ENCODE results near the gene DDX4.

- TF ChIP-seq ZNF274 (IDR thresholded peaks at IDR 0.05; ENCODE audit: low read depth, low read length) (no peak), YY1 (IDR thresholded peaks at IDR 0.05; ENCODE audit: insufficient read depth, insufficient read length) (no peak)
Measured at GRCh38 chr5:55711507-55712022, 26.3 kb upstream of the DDX4 start.

Measured in NT2/D1 (cell line).